ENCODE results near the gene GIPC2.

DNA sequence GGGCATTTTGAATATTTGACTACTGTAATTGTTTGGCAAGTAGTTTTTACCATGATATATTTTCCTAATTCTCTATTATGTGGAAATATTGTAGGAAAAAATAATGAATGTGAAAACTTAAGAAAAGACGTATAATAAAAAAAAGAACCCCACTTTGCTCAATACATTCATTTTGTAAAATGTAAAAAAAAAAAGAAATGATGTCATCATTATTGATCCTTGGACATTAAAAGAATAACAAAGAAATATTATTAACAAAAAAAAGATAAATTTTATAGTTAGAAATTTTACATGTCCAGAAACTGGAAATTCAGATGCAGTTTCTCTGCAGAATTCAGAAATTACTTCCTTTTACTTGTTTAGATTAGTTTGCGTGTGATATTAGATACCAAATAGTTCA is 5.2 kb downstream of the GIPC2 start:
- TF ChIP-seq, protein P1, sequence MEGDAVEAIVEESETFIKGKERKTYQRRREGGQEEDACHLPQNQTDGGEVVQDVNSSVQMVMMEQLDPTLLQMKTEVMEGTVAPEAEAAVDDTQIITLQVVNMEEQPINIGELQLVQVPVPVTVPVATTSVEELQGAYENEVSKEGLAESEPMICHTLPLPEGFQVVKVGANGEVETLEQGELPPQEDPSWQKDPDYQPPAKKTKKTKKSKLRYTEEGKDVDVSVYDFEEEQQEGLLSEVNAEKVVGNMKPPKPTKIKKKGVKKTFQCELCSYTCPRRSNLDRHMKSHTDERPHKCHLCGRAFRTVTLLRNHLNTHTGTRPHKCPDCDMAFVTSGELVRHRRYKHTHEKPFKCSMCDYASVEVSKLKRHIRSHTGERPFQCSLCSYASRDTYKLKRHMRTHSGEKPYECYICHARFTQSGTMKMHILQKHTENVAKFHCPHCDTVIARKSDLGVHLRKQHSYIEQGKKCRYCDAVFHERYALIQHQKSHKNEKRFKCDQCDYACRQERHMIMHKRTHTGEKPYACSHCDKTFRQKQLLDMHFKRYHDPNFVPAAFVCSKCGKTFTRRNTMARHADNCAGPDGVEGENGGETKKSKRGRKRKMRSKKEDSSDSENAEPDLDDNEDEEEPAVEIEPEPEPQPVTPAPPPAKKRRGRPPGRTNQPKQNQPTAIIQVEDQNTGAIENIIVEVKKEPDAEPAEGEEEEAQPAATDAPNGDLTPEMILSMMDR (optimal IDR thresholded peaks at IDR 0.05 in 1 of 3, IDR thresholded peaks at IDR 0.05 in 1 of 3, conservative IDR thresholded peaks at IDR 0.05 in 1 of 3; ENCODE audit: extremely low read depth in 1 of 3, insufficient read depth in 2 of 3, low read length in 3 of 3), result no peak
- TF ChIP-seq EZH2 (IDR thresholded peaks at IDR 0.05; ENCODE audit: low read length), result no peak

Measured in keratinocyte (primary cell).